ENCODE data around the gene TMEM231.

DNA sequence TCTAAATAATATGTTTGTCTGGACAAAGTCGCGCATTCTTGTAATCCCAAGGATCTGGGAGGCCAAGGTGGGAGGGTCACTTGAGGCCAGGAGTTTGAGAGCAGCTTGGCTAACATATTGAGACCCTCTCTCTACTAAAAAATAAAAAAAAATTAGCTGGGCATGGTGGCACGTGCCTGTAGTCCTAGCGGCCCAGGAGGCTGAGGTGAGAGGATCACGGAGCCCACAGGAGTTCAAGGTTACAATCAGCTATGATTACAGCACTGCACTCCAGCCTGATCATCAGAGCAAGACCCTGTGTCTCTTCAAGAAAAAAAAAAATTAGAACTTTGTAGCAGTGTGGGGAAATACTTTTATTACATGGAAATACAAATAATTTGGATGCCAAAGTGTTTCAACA, 54.7 kb downstream of the TMEM231 start:
- TF ChIP-seq SRF (CRISPR knock-in tag; IDR thresholded peaks at IDR 0.05) = no peak
- TF ChIP-seq, protein P1, sequence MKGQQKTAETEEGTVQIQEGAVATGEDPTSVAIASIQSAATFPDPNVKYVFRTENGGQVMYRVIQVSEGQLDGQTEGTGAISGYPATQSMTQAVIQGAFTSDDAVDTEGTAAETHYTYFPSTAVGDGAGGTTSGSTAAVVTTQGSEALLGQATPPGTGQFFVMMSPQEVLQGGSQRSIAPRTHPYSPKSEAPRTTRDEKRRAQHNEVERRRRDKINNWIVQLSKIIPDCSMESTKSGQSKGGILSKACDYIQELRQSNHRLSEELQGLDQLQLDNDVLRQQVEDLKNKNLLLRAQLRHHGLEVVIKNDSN (CRISPR knock-in tag; IDR thresholded peaks at IDR 0.05) = no peak
- TF ChIP-seq, protein P2, sequence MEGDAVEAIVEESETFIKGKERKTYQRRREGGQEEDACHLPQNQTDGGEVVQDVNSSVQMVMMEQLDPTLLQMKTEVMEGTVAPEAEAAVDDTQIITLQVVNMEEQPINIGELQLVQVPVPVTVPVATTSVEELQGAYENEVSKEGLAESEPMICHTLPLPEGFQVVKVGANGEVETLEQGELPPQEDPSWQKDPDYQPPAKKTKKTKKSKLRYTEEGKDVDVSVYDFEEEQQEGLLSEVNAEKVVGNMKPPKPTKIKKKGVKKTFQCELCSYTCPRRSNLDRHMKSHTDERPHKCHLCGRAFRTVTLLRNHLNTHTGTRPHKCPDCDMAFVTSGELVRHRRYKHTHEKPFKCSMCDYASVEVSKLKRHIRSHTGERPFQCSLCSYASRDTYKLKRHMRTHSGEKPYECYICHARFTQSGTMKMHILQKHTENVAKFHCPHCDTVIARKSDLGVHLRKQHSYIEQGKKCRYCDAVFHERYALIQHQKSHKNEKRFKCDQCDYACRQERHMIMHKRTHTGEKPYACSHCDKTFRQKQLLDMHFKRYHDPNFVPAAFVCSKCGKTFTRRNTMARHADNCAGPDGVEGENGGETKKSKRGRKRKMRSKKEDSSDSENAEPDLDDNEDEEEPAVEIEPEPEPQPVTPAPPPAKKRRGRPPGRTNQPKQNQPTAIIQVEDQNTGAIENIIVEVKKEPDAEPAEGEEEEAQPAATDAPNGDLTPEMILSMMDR (IDR thresholded peaks at IDR 0.05 in 2 of 3, conservative IDR thresholded peaks at IDR 0.05 in 1 of 3; ENCODE audit: insufficient read depth in 2 of 3, low read depth in 1 of 3, low read length in 3 of 3) = no peak
